ENCODE results near the gene NOL8. TPM values are rescaled to one million over a fixed set of nuclear protein-coding genes. Genes with fewer than 3 reads are reported as not detected.

Gene NOL8
- total RNA-seq, 4 donors from 2014 or later: 11.5 to 20.2 (median 14.0) TPM

- ATAC-seq (no peak), DNase-seq (no peak)
- in situ Hi-C loops (cut with MboI; ENCODE audit: low sequenced_read_pairs in 4 of 4) (no loop called here), intact Hi-C loops (cut with DNase I; ENCODE audit: low total_unique reads) (no loop called here)
- Histone ChIP-seq H3K9me3 (no peaks in the 10 kb centered on the region), H3K4me3 (no peak overlapping the region), H3K27me3 (no peaks in the 10 kb centered on the region), H3K27ac (no peak overlapping the region), H3K36me3 (peaks cover 0 to 100% of the 10 kb centered on the region in 2 donors), H3K4me1 (no peaks in the 10 kb centered on the region)
- no peak for TF ChIP-seq CTCF (IDR thresholded peaks at IDR 0.05 in 4 of 5, conservative IDR thresholded peaks at IDR 0.05 in 1 of 5)
- TF ChIP-seq POLR2A (IDR thresholded peaks at IDR 0.05): no peak
These were observed 70.5 kb downstream of the NOL8 start for GRCh38 chr9:92254381-92255337.

- Histone ChIP-seq H3K36me3 (peaks cover 0 to 100% of the 10 kb centered on the region in 2 donors), H3K27ac (no peak overlapping the region), H3K27me3 (no peaks in the 10 kb centered on the region), H3K4me1 (no peaks in the 10 kb centered on the region), H3K9me3 (no peaks in the 10 kb centered on the region), H3K4me3 (no peak overlapping the region)
- TF ChIP-seq POLR2A (IDR thresholded peaks at IDR 0.05): no peak
- no peak for TF ChIP-seq CTCF (IDR thresholded peaks at IDR 0.05 in 4 of 5, conservative IDR thresholded peaks at IDR 0.05 in 1 of 5)
- in situ Hi-C loops (cut with MboI; ENCODE audit: low sequenced_read_pairs in 4 of 4): no loop called here
- ATAC-seq (no peak), DNase-seq (no peak)
- intact Hi-C loops (cut with DNase I; ENCODE audit: low total_unique reads): no loop called here
These were observed 71.5 kb downstream of the NOL8 start for GRCh38 chr9:92253656-92254055.

DNA sequence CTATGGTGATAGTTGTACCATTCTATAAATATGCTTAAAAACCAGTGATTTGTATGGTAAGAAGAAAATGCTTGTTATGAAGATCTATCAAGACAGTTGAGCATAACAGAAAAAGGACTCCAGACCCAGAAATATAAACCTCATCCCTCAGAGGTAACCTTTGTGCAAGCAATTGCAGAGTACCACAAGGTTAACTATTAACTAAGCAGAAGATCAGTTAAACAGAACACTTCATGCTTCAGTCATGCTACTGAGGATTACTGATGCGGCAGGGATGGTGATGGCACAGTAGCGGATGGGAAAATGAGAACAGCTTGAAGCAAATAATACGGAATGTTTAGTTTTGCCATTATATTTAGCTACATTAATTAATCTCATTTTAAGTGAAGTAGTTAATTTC lies 77.2 kb downstream of the NOL8 start:
- no peak for DNase-seq
- no peaks in the 10 kb centered on the region for H3K27me3 ChIP-seq
- intact Hi-C loops (cut with DNase I; ENCODE audit: low total_unique reads) (no loop called here), in situ Hi-C loops (cut with MboI; ENCODE audit: low sequenced_read_pairs in 4 of 4) (no loop called here)
- H3K36me3 ChIP-seq: peaks cover 9 to 99% of the 10 kb centered on the region in 2 donors
- ATAC-seq: no peak
- H3K9me3 ChIP-seq: no peaks in the 10 kb centered on the region
- no peak overlapping the region for H3K27ac ChIP-seq
- TF ChIP-seq POLR2A (IDR thresholded peaks at IDR 0.05) (no peak), CTCF (IDR thresholded peaks at IDR 0.05 in 4 of 5, conservative IDR thresholded peaks at IDR 0.05 in 1 of 5) (no peak)
- no peak overlapping the region for H3K4me3 ChIP-seq
- H3K4me1 ChIP-seq: no peaks in the 10 kb centered on the region

Small RNAs within 50 kb of the gene (microRNA-seq; reads per million reads assigned to microRNA genes)
- gene MIR3651 (ENCODE audit: borderline replicate concordance in 2 of 2): 0 reads per million in 2 donors

Other genes with a start within 250 kb of the NOL8 start
- gene SPTLC1, start 209.9 kb downstream of the NOL8 start, total RNA-seq: 10 to 100 TPM; 26.6 to 28.0 (median 26.9) TPM
- gene IARS1, start 31.7 kb downstream of the NOL8 start, total RNA-seq: 100 to 1,000 TPM in 2 of 4 donors, 10 to 100 TPM in 2; 87.0 to 111 (median 100) TPM
- 10 to 100 TPM in 1 of 4 donors, 1 to 10 TPM in 3; 1.8 to 11.5 (median 8.7) TPM for gene CENPP, start 603 bp upstream of the NOL8 start, total RNA-seq
- gene OGN, start 79.2 kb upstream of the NOL8 start, total RNA-seq: 1 to 10 TPM in 3 of 4 donors, not detected in 1; 1.1 to 3.1 (median 1.7) TPM
- gene OMD, start 99.1 kb upstream of the NOL8 start, total RNA-seq: 1 to 10 TPM; 1.2 to 4.0 (median 1.9) TPM
- gene ASPN, start 157.2 kb upstream of the NOL8 start, total RNA-seq: 1 to 10 TPM; 1.4 to 4.2 (median 3.1) TPM
- gene ECM2, start 210.6 kb upstream of the NOL8 start, total RNA-seq: 1 to 10 TPM; 1.5 to 9.7 (median 3.9) TPM